SK-N-SH (cell line): ENCODE data around the gene ARAP2.

Source experiments
- ELF1 ChIP-seq: IDR thresholded peaks from 2 replicates; pipeline ENCODE4 v1.4.0; 2012
- EZH2phosphoT487 ChIP-seq: fragments of 200-600 bp; sonication (generic); IDR thresholded peaks from 2 replicates; pipeline ENCODE4 v1.6.1; 2017; ENCODE audit warnings: low read depth, mixed run types, mild to moderate bottlenecking, antibody characterized with exemption, moderate library complexity, borderline replicate concordance
- JUND ChIP-seq: IDR thresholded peaks from 2 replicates; pipeline ENCODE4 v1.4.0; 2012
- MXI1 ChIP-seq: IDR thresholded peaks from 2 replicates; pipeline ENCODE4 v1.6.1; 2012; ENCODE audit warnings: mild to moderate bottlenecking, low read depth, low read length, improper control_type of control experiment
- NRF1 ChIP-seq: IDR thresholded peaks from 2 replicates; pipeline ENCODE4 v1.6.1; 2012; ENCODE audit warnings: low read depth, mild to moderate bottlenecking, low read length
- POLR2AphosphoS5 ChIP-seq: IDR thresholded peaks from 2 replicates; pipeline ENCODE4 v1.6.1; 2012; ENCODE audit warnings: low read depth, low read length
- RAD21 ChIP-seq: IDR thresholded peaks from 2 replicates; pipeline ENCODE4 v1.6.1; 2012; ENCODE audit warnings: mild to moderate bottlenecking, low read length
- SIN3A ChIP-seq: IDR thresholded peaks from 2 replicates; pipeline ENCODE4 v1.6.1; 2012; ENCODE audit warnings: low read depth, mild to moderate bottlenecking, low read length, moderate library complexity, borderline replicate concordance
- TAF1 ChIP-seq: IDR thresholded peaks from 2 replicates; pipeline ENCODE4 v1.6.1; 2012; ENCODE audit warnings: low read depth, mild to moderate bottlenecking, low read length, moderate library complexity, borderline replicate concordance
- YY1 ChIP-seq: IDR thresholded peaks from 2 replicates; pipeline ENCODE4 v1.4.0; 2012; ENCODE audit warnings: low read depth, mild to moderate bottlenecking
- TF ChIP-seq, protein P1 (sequence below): IDR thresholded peaks from 2 replicates; pipeline ENCODE4; 2012
- TF ChIP-seq, protein P2 (sequence below): fragments of 200-600 bp; sonication (generic); IDR thresholded peaks from 2 replicates; pipeline ENCODE4 v1.6.1; 2017; ENCODE audit warnings: antibody characterized with exemption, mild to moderate bottlenecking, moderate library complexity

DNA sequence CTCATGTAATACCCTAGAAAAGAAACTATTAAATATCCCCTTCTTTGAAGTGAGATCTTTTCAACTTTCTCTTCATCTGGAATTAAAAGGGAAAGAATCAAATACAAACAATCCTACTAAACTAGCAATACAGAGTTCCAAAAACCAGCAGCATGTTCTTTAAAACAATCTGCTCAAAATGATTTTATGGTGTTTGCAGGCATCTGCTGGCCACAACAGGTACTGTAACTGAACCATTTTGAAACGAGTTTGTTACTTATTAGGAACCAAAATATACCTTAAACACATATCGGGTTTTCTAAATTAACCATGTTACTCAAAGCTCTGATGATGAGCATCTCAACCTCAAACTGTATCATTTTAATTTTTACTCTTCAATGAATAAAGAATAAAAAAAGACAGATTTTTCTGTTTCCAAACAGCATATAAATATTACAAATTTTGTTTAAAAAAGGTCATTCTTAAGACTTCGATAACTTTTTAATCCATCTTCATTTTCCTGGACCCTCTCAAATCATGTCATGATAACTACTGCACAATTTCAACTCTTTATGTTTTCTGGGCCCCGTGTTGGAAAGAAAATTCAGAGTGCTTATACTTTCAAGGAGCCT, 56.5 kb downstream of the ARAP2 start:
- TF ChIP-seq EZH2phosphoT487 (no peak; the same call in 1 of the 2 replicates), YY1 (no peak), JUND (no peak), MXI1 (no peak), POLR2AphosphoS5 (no peak), RAD21 (peak; percentile 53), TAF1 (no peak), ELF1 (no peak), NRF1 (no peak), SIN3A (no peak)
- TF ChIP-seq, protein P1, sequence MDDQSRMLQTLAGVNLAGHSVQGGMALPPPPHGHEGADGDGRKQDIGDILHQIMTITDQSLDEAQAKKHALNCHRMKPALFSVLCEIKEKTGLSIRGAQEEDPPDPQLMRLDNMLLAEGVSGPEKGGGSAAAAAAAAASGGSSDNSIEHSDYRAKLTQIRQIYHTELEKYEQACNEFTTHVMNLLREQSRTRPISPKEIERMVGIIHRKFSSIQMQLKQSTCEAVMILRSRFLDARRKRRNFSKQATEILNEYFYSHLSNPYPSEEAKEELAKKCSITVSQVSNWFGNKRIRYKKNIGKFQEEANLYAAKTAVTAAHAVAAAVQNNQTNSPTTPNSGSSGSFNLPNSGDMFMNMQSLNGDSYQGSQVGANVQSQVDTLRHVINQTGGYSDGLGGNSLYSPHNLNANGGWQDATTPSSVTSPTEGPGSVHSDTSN, result no peak
- TF ChIP-seq, protein P2, sequence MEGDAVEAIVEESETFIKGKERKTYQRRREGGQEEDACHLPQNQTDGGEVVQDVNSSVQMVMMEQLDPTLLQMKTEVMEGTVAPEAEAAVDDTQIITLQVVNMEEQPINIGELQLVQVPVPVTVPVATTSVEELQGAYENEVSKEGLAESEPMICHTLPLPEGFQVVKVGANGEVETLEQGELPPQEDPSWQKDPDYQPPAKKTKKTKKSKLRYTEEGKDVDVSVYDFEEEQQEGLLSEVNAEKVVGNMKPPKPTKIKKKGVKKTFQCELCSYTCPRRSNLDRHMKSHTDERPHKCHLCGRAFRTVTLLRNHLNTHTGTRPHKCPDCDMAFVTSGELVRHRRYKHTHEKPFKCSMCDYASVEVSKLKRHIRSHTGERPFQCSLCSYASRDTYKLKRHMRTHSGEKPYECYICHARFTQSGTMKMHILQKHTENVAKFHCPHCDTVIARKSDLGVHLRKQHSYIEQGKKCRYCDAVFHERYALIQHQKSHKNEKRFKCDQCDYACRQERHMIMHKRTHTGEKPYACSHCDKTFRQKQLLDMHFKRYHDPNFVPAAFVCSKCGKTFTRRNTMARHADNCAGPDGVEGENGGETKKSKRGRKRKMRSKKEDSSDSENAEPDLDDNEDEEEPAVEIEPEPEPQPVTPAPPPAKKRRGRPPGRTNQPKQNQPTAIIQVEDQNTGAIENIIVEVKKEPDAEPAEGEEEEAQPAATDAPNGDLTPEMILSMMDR, result peak; percentile 71
